Hepatocyte (in vitro differentiated cells): ENCODE results near the gene DSCAML1. TPM values are rescaled to one million over a fixed set of nuclear protein-coding genes. Genes with fewer than 3 reads are reported as not detected.

Experiments
- DNase-seq: peaks from one replicate; pipeline ENCODE4 v3.0.0-alpha.2; 2016; ENCODE audit warnings: low spot score
- H2AFZ ChIP-seq: fragments of 200-600 bp; sonication (generic); 2 replicates; pipeline ENCODE4 v1.6.0; 2016; ENCODE audit warnings: antibody characterized with exemption, mild to moderate bottlenecking
- H3K27ac ChIP-seq: fragments of 200-600 bp; sonication (generic); 2 replicates; pipeline ENCODE4 v1.5.1; 2016; ENCODE audit warnings: mild to moderate bottlenecking
- H3K27me3 ChIP-seq: fragments of 200-600 bp; sonication (generic); 2 replicates; pipeline ENCODE4 v1.6.1; 2016
- H3K36me3 ChIP-seq: fragments of 200-600 bp; sonication (generic); replicated peaks from 2 replicates; pipeline ENCODE4 v1.5.1; 2016; ENCODE audit warnings: low read depth; ENCODE audit not compliant: insufficient read depth
- H3K4me1 ChIP-seq: fragments of 200-600 bp; sonication (generic); 2 replicates; pipeline ENCODE4 v1.5.1; 2016; ENCODE audit warnings: mild to moderate bottlenecking, moderate library complexity; ENCODE audit not compliant: insufficient read depth
- H3K4me2 ChIP-seq: fragments of 200-600 bp; sonication (generic); 2 replicates; pipeline ENCODE4 v1.6.0; 2016
- H3K4me3 ChIP-seq: fragments of 200-600 bp; sonication (generic); 2 replicates; pipeline ENCODE4 v1.5.1; 2016; ENCODE audit warnings: mild to moderate bottlenecking
- H3K79me2 ChIP-seq: fragments of 200-600 bp; sonication (generic); 2 replicates; pipeline ENCODE4 v1.6.0; 2017; ENCODE audit warnings: mild to moderate bottlenecking
- H3K9me2 ChIP-seq: fragments of 200-600 bp; sonication (generic); replicated peaks from 2 replicates; pipeline ENCODE4 v1.6.0; 2017; ENCODE audit warnings: mild to moderate bottlenecking; ENCODE audit not compliant: insufficient read depth
- H3K9me3 ChIP-seq: fragments of 200-600 bp; sonication (generic); 2 replicates; pipeline ENCODE4 v1.5.1; 2016; ENCODE audit warnings: low read depth, mild to moderate bottlenecking
- H4K20me1 ChIP-seq: fragments of 200-600 bp; sonication (generic); 2 replicates; pipeline ENCODE4 v1.6.0; 2016; ENCODE audit warnings: mild to moderate bottlenecking; ENCODE audit not compliant: insufficient read depth, poor library complexity, severe bottlenecking
- EZH2 ChIP-seq: fragments of 200-600 bp; sonication (generic); IDR thresholded peaks from 2 replicates; pipeline ENCODE4 v1.6.1; 2016; ENCODE audit warnings: antibody characterized with exemption, mild to moderate bottlenecking, borderline replicate concordance
- EZH2phosphoT487 ChIP-seq: fragments of 200-600 bp; sonication (generic); IDR thresholded peaks from one replicate; pipeline ENCODE4 v1.6.1; 2018; ENCODE audit warnings: antibody characterized with exemption, mild to moderate bottlenecking, low read depth, moderate library complexity; ENCODE audit not compliant: unreplicated experiment, severe bottlenecking
- WGBS: methylation state at CpG from one replicate; pipeline ENCODE4 v1.1.6; 2016; ENCODE audit warnings: low lambda C conversion rate; ENCODE audit errors: missing lambda C conversion rate; 5-methylcytosine and 5-hydroxymethylcytosine counted together
- polyA plus RNA-seq: library from polyadenylated mRNA; unstranded; fragments of >200 nt; fragmentation: Nextera tagmentation; extraction: Ambion mirVana; gene quantifications from 2 replicates; pipeline ENCODE4 v1.2.1, GENCODE V29; 2016
- total RNA-seq: library from RNA; depleted of rRNA; stranded (reverse); fragments of >200 nt; gene quantifications from 2 replicates; pipeline ENCODE4 v1.2.3, GENCODE V29; 2014
- TF ChIP-seq, protein P1 (sequence below): fragments of 200-600 bp; sonication (generic); IDR thresholded peaks from 2 replicates; pipeline ENCODE4 v1.5.1; 2016; ENCODE audit warnings: antibody characterized with exemption, mild to moderate bottlenecking; ENCODE audit not compliant: poor library complexity

Gene DSCAML1
- total and polyA plus RNA-seq, 2 experiments from 2014 or later: 0.46 to 2.6 TPM

DNA sequence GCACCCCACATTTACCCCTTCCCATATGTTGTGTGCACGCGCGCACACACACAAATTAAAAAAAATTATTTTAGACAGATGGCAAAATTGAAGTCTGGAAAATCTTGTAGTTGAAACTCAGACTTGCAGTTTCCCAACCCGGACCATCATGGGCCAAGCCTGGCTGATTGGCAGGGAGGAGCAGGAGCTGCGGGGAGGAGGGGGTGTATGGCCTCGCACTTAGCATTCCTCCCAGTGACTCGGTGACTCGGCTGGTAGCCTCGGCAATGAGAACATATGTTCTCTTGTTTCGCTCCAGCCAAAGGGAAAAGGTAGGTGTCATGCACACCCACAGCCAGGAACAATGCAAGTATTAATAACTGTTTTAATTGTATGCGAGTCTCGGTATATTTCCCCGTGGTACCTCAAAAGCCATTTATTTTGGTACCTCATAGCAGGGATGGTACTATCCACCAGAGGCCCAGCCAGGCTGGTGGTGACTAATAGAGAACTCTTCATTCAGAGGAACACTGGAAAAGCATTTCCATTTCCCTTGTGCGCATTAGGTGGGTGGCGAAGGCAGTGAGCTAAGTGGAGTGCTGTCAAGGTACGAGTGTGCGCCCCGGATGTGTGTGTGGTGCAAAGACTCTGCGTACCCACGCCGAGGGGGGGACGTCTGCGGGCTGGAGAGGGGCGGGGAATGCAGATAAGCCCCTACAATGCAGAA lies 92.5 kb downstream of the DSCAML1 start:
- Histone ChIP-seq H3K79me2 (no peaks in the 10 kb centered on the region), H3K9me3 (no peaks in the 10 kb centered on the region), H4K20me1 (no peaks in the 10 kb centered on the region), H3K4me1 (peaks cover 11% of the 10 kb centered on the region), H3K9me2 (no peaks in the 10 kb centered on the region), H3K4me3 (no peak overlapping the region), H3K36me3 (no peaks in the 10 kb centered on the region), H2AFZ (no peak overlapping the region), H3K27me3 (peaks cover 35% of the 10 kb centered on the region), H3K4me2 (no peak overlapping the region), H3K27ac (no peak overlapping the region)
- no peak for TF ChIP-seq EZH2
- TF ChIP-seq, protein P1, sequence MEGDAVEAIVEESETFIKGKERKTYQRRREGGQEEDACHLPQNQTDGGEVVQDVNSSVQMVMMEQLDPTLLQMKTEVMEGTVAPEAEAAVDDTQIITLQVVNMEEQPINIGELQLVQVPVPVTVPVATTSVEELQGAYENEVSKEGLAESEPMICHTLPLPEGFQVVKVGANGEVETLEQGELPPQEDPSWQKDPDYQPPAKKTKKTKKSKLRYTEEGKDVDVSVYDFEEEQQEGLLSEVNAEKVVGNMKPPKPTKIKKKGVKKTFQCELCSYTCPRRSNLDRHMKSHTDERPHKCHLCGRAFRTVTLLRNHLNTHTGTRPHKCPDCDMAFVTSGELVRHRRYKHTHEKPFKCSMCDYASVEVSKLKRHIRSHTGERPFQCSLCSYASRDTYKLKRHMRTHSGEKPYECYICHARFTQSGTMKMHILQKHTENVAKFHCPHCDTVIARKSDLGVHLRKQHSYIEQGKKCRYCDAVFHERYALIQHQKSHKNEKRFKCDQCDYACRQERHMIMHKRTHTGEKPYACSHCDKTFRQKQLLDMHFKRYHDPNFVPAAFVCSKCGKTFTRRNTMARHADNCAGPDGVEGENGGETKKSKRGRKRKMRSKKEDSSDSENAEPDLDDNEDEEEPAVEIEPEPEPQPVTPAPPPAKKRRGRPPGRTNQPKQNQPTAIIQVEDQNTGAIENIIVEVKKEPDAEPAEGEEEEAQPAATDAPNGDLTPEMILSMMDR: no peak
- no peak for TF ChIP-seq EZH2phosphoT487
- no peak for DNase-seq
- 74% methylated on average over 24 of the region's 24 CpGs for WGBS

DNA sequence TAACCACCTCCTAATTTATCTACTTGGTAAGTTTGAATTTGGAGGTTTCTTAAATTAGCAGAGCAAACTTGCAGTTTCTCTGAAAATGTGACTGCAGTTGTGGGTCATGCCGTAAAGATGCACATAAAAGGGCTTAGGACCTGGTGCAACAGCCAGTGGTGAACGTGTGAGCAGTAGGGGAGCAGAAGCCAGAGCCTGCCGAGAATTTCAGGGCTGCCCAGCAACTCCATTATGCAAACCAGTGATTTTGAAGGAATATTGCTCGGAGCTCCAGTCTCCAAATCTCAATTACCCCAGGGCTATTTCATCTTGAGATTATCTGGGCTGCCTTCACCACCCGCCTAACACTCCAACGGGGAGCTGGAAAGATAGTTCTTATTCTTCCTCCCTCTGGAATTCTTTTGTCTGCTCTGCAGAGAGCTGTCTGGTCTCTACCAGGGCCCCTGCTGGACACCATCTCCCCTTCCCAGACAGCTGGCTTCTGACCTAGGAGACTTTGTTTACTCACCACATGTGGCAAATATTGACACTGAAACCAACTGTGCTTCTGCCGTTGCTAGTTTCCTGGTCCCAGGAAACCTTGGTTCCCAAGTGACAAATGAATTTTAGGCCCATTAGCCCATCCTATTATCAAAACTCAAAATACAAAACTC lies 93.9 kb downstream of the DSCAML1 start:
- H3K27me3 ChIP-seq: peaks cover 26% of the 10 kb centered on the region
- no peaks in the 10 kb centered on the region for H3K9me3 ChIP-seq
- H3K27ac ChIP-seq: no peak overlapping the region
- H2AFZ ChIP-seq: no peak overlapping the region
- H3K4me1 ChIP-seq: peaks cover 11% of the 10 kb centered on the region
- WGBS: 18% methylated on average over 7 of the region's 7 CpGs
- H3K4me2 ChIP-seq: no peak overlapping the region
- TF ChIP-seq EZH2phosphoT487 (no peak), EZH2 (no peak)
- TF ChIP-seq, protein P1: no peak
- H3K36me3 ChIP-seq: no peaks in the 10 kb centered on the region
- H3K4me3 ChIP-seq: no peak overlapping the region
- H3K79me2 ChIP-seq: no peaks in the 10 kb centered on the region
- H4K20me1 ChIP-seq: no peaks in the 10 kb centered on the region
- DNase-seq: no peak
- no peaks in the 10 kb centered on the region for H3K9me2 ChIP-seq

DNA sequence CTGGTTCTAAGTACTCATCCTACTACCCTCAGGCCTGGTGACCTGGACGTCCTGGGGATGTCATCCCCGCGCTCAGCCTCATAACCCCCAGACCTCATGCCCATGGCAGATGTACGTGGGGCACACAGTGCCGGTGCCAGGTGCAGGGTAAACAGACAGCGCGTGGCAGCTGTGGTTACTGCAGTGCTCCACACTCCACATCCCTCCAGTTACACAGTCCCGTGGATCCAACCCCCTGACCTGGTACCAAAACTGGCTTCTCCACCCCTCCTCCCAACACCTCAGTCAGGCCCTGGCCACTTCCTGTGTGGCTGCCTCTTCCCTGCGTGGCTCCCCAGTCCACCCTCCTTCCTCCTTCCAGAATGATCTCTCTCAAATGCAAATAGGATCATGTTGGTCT lies 95.2 kb downstream of the DSCAML1 start:
- no peak overlapping the region for H3K4me2 ChIP-seq
- no peaks in the 10 kb centered on the region for H3K79me2 ChIP-seq
- no peaks in the 10 kb centered on the region for H3K9me2 ChIP-seq
- H3K36me3 ChIP-seq: no peaks in the 10 kb centered on the region
- TF ChIP-seq EZH2phosphoT487: no peak
- no peak for TF ChIP-seq EZH2
- TF ChIP-seq, protein P1: no peak
- 86% methylated on average over 9 of the region's 9 CpGs for WGBS
- no peaks in the 10 kb centered on the region for H4K20me1 ChIP-seq
- H3K4me1 ChIP-seq: peaks cover 11% of the 10 kb centered on the region
- peaks cover 23% of the 10 kb centered on the region for H3K27me3 ChIP-seq
- no peak overlapping the region for H3K27ac ChIP-seq
- H2AFZ ChIP-seq: no peak overlapping the region
- no peak overlapping the region for H3K4me3 ChIP-seq
- DNase-seq: no peak
- no peaks in the 10 kb centered on the region for H3K9me3 ChIP-seq
